Vagina (tissue), 2 donors: ENCODE data around the gene FLT1. TPM values are rescaled to one million over a fixed set of nuclear protein-coding genes. Genes with fewer than 3 reads are reported as not detected.

Experiments used
- DNase-seq, 2 donors: peaks; one replicate each; pipeline ENCODE4 v3.0.0-alpha.2; 2017; ENCODE audit errors: extremely low spot score in 2 of 2
- H3K27ac ChIP-seq: fragments of 200-600 bp; sonication (generic); one replicate; pipeline ENCODE4 v1.5.1; 2019
- H3K27me3 ChIP-seq: fragments of 200-600 bp; sonication (generic); one replicate; pipeline ENCODE4 v1.5.1; 2019
- H3K36me3 ChIP-seq, 2 donors: fragments of 200-600 bp; sonication (generic); one replicate each; pipeline ENCODE4 v1.5.1; 2017 to 2019
- H3K4me1 ChIP-seq: fragments of 200-600 bp; sonication (generic); one replicate; pipeline ENCODE4 v1.5.1; 2019
- H3K4me3 ChIP-seq, 2 donors: fragments of 200-600 bp; sonication (generic); 1 replicate in 1 of 2; 2 replicates in 1 of 2; pipeline ENCODE4 v1.5.1; 2016 to 2019
- H3K9me3 ChIP-seq: fragments of 200-600 bp; sonication (generic); one replicate; pipeline ENCODE4 v1.5.1; 2019
- POLR2A ChIP-seq, 2 donors: fragments of 450-650 bp; IDR thresholded peaks; one replicate each; pipeline ENCODE4 v1.6.1; 2017; ENCODE audit warnings: antibody characterized with exemption in 2 of 2, mild to moderate bottlenecking in 2 of 2, moderate library complexity in 2 of 2
- POLR2AphosphoS5 ChIP-seq, 2 donors: sonication (generic); formaldehyde crosslinking; IDR thresholded peaks; one replicate each; pipeline ENCODE4 v1.9.0; 2017; ENCODE audit warnings: antibody characterized with exemption in 2 of 2, mild to moderate bottlenecking in 2 of 2, low read depth in 1 of 2; ENCODE audit not compliant: insufficient read depth in 1 of 2
- intact Hi-C: fragments of 100-400 bp; cut with DNase I; formaldehyde crosslinking; loops from one replicate; pipeline ENCODE4 v1.15.1; 2023
- total RNA-seq: library from RNA; depleted of rRNA; stranded (reverse); fragments of >200 nt; gene quantifications from one replicate; pipeline ENCODE4 v1.2.3, GENCODE V29; 2016
- TF ChIP-seq, protein P1 (sequence below), 3 experiments: fragments of 450-650 bp in 2 of 3; fragments of 200-600 bp in 1 of 3; sonication (generic) in 1 of 3; IDR thresholded peaks; one replicate each; pipeline ENCODE4 v1.5.1; 2017 to 2019; ENCODE audit warnings: antibody characterized with exemption in 3 of 3, mild to moderate bottlenecking in 2 of 3, moderate library complexity in 2 of 3

Gene FLT1
- total RNA-seq, 1 donor from 2014 or later, result 18.9 TPM

DNA sequence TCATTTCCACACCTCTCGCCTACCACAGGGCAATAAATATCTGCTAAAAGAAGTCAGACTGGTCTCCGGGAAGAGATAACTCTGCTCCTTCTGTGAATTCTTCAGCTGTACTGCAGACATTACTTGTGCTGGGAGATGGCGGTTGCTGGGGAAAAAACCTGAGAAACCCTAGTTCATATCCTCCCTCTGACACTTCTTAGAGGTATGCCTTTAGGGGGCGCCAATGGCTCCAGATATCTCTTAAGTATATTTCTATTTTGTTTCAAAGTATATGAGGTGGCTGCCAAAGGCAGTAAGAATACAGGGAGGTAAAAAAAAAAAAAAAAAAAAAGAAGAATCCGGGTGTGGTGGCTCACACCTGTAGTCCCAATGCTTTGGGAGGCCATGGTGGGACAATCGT is 181.3 kb downstream of the FLT1 start:
- Histone ChIP-seq H3K4me3 (no peak overlapping the region), H3K4me1 (no peaks in the 10 kb centered on the region), H3K27me3 (no peaks in the 10 kb centered on the region), H3K36me3 (no peaks in the 10 kb centered on the region), H3K27ac (no peak overlapping the region), H3K9me3 (no peaks in the 10 kb centered on the region)
- intact Hi-C loops, result no loop called here
- no peak for TF ChIP-seq POLR2A (IDR thresholded peaks at IDR 0.05)
- TF ChIP-seq, protein P1, sequence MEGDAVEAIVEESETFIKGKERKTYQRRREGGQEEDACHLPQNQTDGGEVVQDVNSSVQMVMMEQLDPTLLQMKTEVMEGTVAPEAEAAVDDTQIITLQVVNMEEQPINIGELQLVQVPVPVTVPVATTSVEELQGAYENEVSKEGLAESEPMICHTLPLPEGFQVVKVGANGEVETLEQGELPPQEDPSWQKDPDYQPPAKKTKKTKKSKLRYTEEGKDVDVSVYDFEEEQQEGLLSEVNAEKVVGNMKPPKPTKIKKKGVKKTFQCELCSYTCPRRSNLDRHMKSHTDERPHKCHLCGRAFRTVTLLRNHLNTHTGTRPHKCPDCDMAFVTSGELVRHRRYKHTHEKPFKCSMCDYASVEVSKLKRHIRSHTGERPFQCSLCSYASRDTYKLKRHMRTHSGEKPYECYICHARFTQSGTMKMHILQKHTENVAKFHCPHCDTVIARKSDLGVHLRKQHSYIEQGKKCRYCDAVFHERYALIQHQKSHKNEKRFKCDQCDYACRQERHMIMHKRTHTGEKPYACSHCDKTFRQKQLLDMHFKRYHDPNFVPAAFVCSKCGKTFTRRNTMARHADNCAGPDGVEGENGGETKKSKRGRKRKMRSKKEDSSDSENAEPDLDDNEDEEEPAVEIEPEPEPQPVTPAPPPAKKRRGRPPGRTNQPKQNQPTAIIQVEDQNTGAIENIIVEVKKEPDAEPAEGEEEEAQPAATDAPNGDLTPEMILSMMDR (IDR thresholded peaks at IDR 0.05), result no peak
- no peak for TF ChIP-seq POLR2AphosphoS5 (IDR thresholded peaks at IDR 0.05; ENCODE audit: insufficient read depth in 1 of 2, low read depth in 1 of 2)
- DNase-seq, result no peak

DNA sequence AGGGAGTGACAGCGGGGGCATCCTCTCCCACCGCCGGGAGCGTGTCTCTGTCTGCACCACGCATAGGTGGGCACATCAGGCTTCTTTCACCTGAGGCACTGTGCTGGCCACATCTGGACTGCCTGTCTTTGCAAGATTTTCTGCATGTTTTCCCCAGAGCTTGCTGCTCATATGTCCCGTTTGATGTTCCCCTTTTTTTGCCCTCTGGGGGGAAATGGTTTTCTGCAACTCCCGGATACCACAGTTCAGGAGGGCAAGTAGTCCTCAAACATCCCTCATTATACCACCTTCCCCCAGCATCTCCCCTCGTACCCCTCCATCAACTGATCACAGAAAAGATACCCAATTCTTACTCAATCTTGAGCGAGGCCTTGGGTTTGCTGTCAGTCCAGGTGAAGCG is 188.6 kb downstream of the FLT1 start:
- Histone ChIP-seq H3K27ac (no peak overlapping the region), H3K36me3 (no peaks in the 10 kb centered on the region), H3K27me3 (no peaks in the 10 kb centered on the region), H3K9me3 (no peaks in the 10 kb centered on the region), H3K4me3 (no peak overlapping the region), H3K4me1 (no peaks in the 10 kb centered on the region)
- intact Hi-C loops, result no loop called here
- peak in 1 of 2 donors; percentile 87 for DNase-seq
- no peak for TF ChIP-seq POLR2AphosphoS5 (IDR thresholded peaks at IDR 0.05; ENCODE audit: insufficient read depth in 1 of 2, low read depth in 1 of 2)
- no peak for TF ChIP-seq POLR2A (IDR thresholded peaks at IDR 0.05)
- TF ChIP-seq, protein P1 (IDR thresholded peaks at IDR 0.05), result no peak

DNA sequence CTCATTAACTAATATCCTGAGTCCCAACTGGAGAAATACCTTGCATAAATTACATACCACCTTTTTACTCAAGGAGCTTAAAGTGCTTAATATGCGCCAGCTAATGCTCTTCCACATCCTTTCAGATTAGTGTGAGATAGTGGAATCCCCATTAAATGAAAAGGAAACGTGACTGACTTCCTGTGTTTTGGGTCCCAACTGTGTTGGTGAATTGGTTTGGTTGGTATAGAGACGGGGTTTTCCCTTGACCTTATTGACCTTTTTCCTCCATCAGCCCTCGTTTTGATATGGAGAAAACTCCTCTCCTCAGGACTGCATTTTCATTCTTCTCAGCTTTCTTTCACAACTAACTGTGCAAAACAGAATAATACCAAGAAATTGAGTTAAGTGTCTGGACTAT is 193.1 kb downstream of the FLT1 start:
- Histone ChIP-seq H3K27me3 (no peaks in the 10 kb centered on the region), H3K4me1 (no peaks in the 10 kb centered on the region), H3K4me3 (no peak overlapping the region), H3K9me3 (no peaks in the 10 kb centered on the region), H3K27ac (no peak overlapping the region), H3K36me3 (no peaks in the 10 kb centered on the region)
- intact Hi-C loops, result no loop called here
- DNase-seq, result no peak
- TF ChIP-seq POLR2AphosphoS5 (IDR thresholded peaks at IDR 0.05; ENCODE audit: insufficient read depth in 1 of 2, low read depth in 1 of 2) (no peak), POLR2A (IDR thresholded peaks at IDR 0.05) (no peak)
- TF ChIP-seq, protein P1 (IDR thresholded peaks at IDR 0.05), result no peak

DNA sequence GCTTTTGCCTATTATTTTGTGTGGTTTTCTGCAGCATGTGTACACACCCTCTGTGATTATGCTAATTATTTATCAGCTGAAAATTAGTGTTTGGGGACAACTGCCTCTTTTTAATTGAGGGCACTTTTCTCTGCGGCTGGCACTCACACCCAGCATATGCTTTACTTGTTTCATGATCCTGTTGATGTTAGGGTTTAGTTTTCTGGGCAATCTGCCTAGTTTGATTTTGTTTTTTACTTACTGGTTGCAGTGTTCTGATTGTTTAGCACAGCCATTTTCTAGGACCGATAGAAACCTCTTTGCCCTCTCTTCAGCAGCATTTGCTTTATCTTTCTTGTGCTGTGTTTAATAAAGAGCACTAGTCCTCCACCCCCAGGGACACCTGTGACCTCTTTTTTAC is 195.0 kb downstream of the FLT1 start:
- Histone ChIP-seq H3K4me1 (no peaks in the 10 kb centered on the region), H3K36me3 (peaks cover 0 to 2% of the 10 kb centered on the region in 2 donors), H3K4me3 (no peak overlapping the region), H3K27me3 (no peaks in the 10 kb centered on the region), H3K27ac (no peak overlapping the region), H3K9me3 (no peaks in the 10 kb centered on the region)
- TF ChIP-seq, protein P1 (IDR thresholded peaks at IDR 0.05), result no peak
- TF ChIP-seq POLR2A (IDR thresholded peaks at IDR 0.05) (no peak), POLR2AphosphoS5 (IDR thresholded peaks at IDR 0.05; ENCODE audit: insufficient read depth in 1 of 2, low read depth in 1 of 2) (no peak)
- intact Hi-C loops, result no loop called here
- DNase-seq, result no peak

DNA sequence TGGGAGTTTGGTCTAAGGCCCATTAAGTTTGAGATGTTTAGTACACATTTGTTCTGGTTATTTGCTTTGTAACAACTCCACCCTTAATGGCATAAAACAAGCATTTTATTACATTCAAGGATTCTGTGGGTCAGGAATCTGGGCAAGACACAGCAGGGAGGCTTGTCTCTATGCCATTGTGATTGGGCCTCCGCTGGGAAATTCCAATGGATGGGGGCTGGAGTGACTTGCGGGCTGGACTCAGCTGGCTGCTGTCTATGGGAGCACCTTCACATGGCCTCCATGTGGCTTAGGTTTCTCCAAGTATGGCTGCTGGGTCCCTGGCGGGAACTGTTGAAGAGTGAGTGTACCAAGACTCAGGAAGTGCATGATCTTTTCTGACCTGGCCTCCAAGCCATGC is 197.6 kb downstream of the FLT1 start:
- Histone ChIP-seq H3K4me3 (no peak overlapping the region), H3K9me3 (no peaks in the 10 kb centered on the region), H3K4me1 (no peaks in the 10 kb centered on the region), H3K27ac (no peak overlapping the region), H3K36me3 (peaks cover 0 to 22% of the 10 kb centered on the region in 2 donors), H3K27me3 (no peaks in the 10 kb centered on the region)
- DNase-seq, result no peak
- intact Hi-C loops, result no loop called here
- TF ChIP-seq POLR2A (IDR thresholded peaks at IDR 0.05), result no peak
- TF ChIP-seq, protein P1 (IDR thresholded peaks at IDR 0.05), result no peak
- TF ChIP-seq POLR2AphosphoS5 (IDR thresholded peaks at IDR 0.05; ENCODE audit: insufficient read depth in 1 of 2, low read depth in 1 of 2), result no peak
